ENCODE results near the gene KLHDC8B.
"Not testable (repeated sequence)": the region's sequence is repeated elsewhere in the genome, so short reads cannot be mapped to it uniquely, and the experiment has no call there.

KLHDC8B gene

GRCh38 chr3:49198611-49199230 is 27.3 kb downstream of the KLHDC8B start:
- H3K9ac ChIP-seq (ENCODE audit: low read length), result no peak overlapping the region
- H3K36me3 ChIP-seq (ENCODE audit: control insufficient read depth, low read depth, low read length), result no peaks in the 10 kb centered on the region
- H3K9me3 ChIP-seq (ENCODE audit: control insufficient read depth, low read depth, low read length), result no peaks in the 10 kb centered on the region
- no peaks in the 10 kb centered on the region for H3K4me1 ChIP-seq (ENCODE audit: control insufficient read depth, low read depth, low read length)
- no peak overlapping the region for H3K27ac ChIP-seq (ENCODE audit: low read length)
- H3K27me3 ChIP-seq (ENCODE audit: control insufficient read depth, insufficient read depth, low read length), result no peaks in the 10 kb centered on the region
- no peak overlapping the region for H3K4me3 ChIP-seq (ENCODE audit: low read length)

DNA sequence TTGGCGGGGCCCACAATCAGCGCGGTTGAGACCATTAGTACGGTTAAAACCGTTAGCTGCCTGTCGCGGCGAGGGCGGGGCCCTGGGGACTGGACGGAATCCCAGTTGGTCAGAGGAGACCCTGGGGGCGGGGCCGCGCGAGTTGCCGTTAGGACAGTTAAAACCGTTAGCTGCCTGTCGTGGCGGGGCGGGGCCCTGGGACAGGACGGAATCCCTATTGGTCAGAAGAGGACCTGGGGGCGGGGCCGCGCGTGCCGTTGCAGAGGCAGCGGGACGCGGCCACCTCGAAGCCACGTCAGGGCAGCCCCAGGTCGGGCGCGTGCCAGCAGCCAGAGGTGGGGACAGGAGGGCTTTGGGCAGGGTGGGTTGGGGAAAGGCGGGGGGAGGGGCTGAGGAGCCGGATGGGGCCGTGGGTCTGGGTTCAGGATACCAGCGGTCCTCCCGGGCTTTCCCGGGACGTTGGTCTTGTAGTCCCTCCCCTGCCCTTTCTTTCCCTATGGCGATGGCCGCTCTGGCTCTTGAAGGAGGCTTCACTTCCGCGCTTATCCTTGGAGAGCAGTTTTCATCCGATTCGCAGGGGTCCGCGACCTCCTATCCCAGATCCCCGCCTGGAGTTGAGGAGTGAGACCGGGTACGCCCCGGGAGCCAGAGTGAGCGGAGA is 28.0 kb downstream of the KLHDC8B start:
- no peak overlapping the region for H3K27ac ChIP-seq (ENCODE audit: low read length)
- H3K4me1 ChIP-seq (ENCODE audit: control insufficient read depth, low read depth, low read length), result no peaks in the 10 kb centered on the region
- no peak overlapping the region for H3K4me3 ChIP-seq (ENCODE audit: low read length)
- H3K27me3 ChIP-seq (ENCODE audit: control insufficient read depth, insufficient read depth, low read length), result no peaks in the 10 kb centered on the region
- H3K36me3 ChIP-seq (ENCODE audit: control insufficient read depth, low read depth, low read length), result no peaks in the 10 kb centered on the region
- H3K9ac ChIP-seq (ENCODE audit: low read length), result no peak overlapping the region
- no peaks in the 10 kb centered on the region for H3K9me3 ChIP-seq (ENCODE audit: control insufficient read depth, low read depth, low read length)

- Histone ChIP-seq H3K9me3 (ENCODE audit: control insufficient read depth, low read depth, low read length) (no peaks in the 10 kb centered on the region), H3K36me3 (ENCODE audit: control insufficient read depth, low read depth, low read length) (no peaks in the 10 kb centered on the region), H3K4me3 (ENCODE audit: low read length) (no peak overlapping the region), H3K4me1 (ENCODE audit: control insufficient read depth, low read depth, low read length) (no peaks in the 10 kb centered on the region), H3K27me3 (ENCODE audit: control insufficient read depth, insufficient read depth, low read length) (no peaks in the 10 kb centered on the region), H3K9ac (ENCODE audit: low read length) (no peak overlapping the region), H3K27ac (ENCODE audit: low read length) (no peak overlapping the region)
These were observed 28.5 kb downstream of the KLHDC8B start for GRCh38 chr3:49199900-49200281.

- Histone ChIP-seq H3K4me3 (ENCODE audit: low read length) (no peak overlapping the region), H3K36me3 (ENCODE audit: control insufficient read depth, low read depth, low read length) (no peaks in the 10 kb centered on the region), H3K27ac (ENCODE audit: low read length) (no peak overlapping the region), H3K4me1 (ENCODE audit: control insufficient read depth, low read depth, low read length) (no peaks in the 10 kb centered on the region), H3K27me3 (ENCODE audit: control insufficient read depth, insufficient read depth, low read length) (no peaks in the 10 kb centered on the region), H3K9me3 (ENCODE audit: control insufficient read depth, low read depth, low read length) (peaks cover 6% of the 10 kb centered on the region), H3K9ac (ENCODE audit: low read length) (no peak overlapping the region)
These were observed 42.1 kb downstream of the KLHDC8B start for GRCh38 chr3:49213541-49213943.

- Histone ChIP-seq H3K27ac (ENCODE audit: low read length) (no peak overlapping the region), H3K9me3 (ENCODE audit: control insufficient read depth, low read depth, low read length) (peaks cover 6% of the 10 kb centered on the region), H3K4me1 (ENCODE audit: control insufficient read depth, low read depth, low read length) (no peaks in the 10 kb centered on the region), H3K4me3 (ENCODE audit: low read length) (no peak overlapping the region), H3K27me3 (ENCODE audit: control insufficient read depth, insufficient read depth, low read length) (no peaks in the 10 kb centered on the region), H3K36me3 (ENCODE audit: control insufficient read depth, low read depth, low read length) (no peaks in the 10 kb centered on the region), H3K9ac (ENCODE audit: low read length) (no peak overlapping the region)
These were observed 42.6 kb downstream of the KLHDC8B start for GRCh38 chr3:49213998-49214397.

- not testable (repeated sequence) for H3K4me3 ChIP-seq (ENCODE audit: low read length); H3K36me3 ChIP-seq (ENCODE audit: control insufficient read depth, low read depth, low read length); H3K27ac ChIP-seq (ENCODE audit: low read length); H3K9me3 ChIP-seq (ENCODE audit: control insufficient read depth, low read depth, low read length); H3K9ac ChIP-seq (ENCODE audit: low read length); H3K27me3 ChIP-seq (ENCODE audit: control insufficient read depth, insufficient read depth, low read length); H3K4me1 ChIP-seq (ENCODE audit: control insufficient read depth, low read depth, low read length)
These were observed 45.3 kb downstream of the KLHDC8B start for GRCh38 chr3:49216687-49217086.

- not testable (repeated sequence) for H3K27ac ChIP-seq (ENCODE audit: low read length); H3K4me3 ChIP-seq (ENCODE audit: low read length); H3K4me1 ChIP-seq (ENCODE audit: control insufficient read depth, low read depth, low read length); H3K9me3 ChIP-seq (ENCODE audit: control insufficient read depth, low read depth, low read length); H3K9ac ChIP-seq (ENCODE audit: low read length); H3K36me3 ChIP-seq (ENCODE audit: control insufficient read depth, low read depth, low read length); H3K27me3 ChIP-seq (ENCODE audit: control insufficient read depth, insufficient read depth, low read length)
These were observed 45.7 kb downstream of the KLHDC8B start for GRCh38 chr3:49217108-49217507.

GRCh38 chr3:49217688-49218470 is 46.5 kb downstream of the KLHDC8B start:
- Histone ChIP-seq H3K4me1 (ENCODE audit: control insufficient read depth, low read depth, low read length) (no peaks in the 10 kb centered on the region), H3K36me3 (ENCODE audit: control insufficient read depth, low read depth, low read length) (no peaks in the 10 kb centered on the region), H3K9ac (ENCODE audit: low read length) (no peak overlapping the region), H3K9me3 (ENCODE audit: control insufficient read depth, low read depth, low read length) (peaks cover 6% of the 10 kb centered on the region), H3K27ac (ENCODE audit: low read length) (no peak overlapping the region), H3K4me3 (ENCODE audit: low read length) (no peak overlapping the region), H3K27me3 (ENCODE audit: control insufficient read depth, insufficient read depth, low read length) (no peaks in the 10 kb centered on the region)

DNA sequence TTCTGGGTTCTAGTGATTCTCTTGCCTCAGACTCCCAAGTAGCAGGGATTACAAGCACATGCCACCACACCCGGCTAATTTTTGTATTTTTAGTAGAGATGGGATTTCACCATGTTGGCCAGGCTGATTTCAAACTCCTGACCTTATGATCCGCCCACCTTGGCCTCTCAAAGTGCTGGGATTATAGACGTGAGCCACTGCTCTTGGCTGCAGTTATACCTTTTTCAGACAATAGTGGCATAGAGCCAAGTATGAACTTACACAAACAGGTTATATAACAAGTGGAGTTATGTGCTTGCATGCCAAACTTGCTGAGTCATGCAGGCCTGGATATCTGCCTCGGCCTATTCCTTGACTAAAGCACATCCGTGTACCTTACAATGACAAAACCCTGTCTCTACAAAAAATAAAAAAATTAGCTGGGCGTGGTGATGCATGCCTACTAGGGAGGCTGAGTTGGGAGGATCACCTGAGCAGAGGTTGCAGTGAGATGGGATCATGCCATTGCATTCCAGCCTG is 47.1 kb downstream of the KLHDC8B start:
- not testable (repeated sequence) for H3K4me3 ChIP-seq (ENCODE audit: low read length); H3K27me3 ChIP-seq (ENCODE audit: control insufficient read depth, insufficient read depth, low read length); H3K9me3 ChIP-seq (ENCODE audit: control insufficient read depth, low read depth, low read length); H3K36me3 ChIP-seq (ENCODE audit: control insufficient read depth, low read depth, low read length); H3K27ac ChIP-seq (ENCODE audit: low read length); H3K9ac ChIP-seq (ENCODE audit: low read length); H3K4me1 ChIP-seq (ENCODE audit: control insufficient read depth, low read depth, low read length)

- H3K36me3 ChIP-seq (ENCODE audit: control insufficient read depth, low read depth, low read length), result no peaks in the 10 kb centered on the region
- no peaks in the 10 kb centered on the region for H3K4me1 ChIP-seq (ENCODE audit: control insufficient read depth, low read depth, low read length)
- H3K9me3 ChIP-seq (ENCODE audit: control insufficient read depth, low read depth, low read length), result peaks cover 2% of the 10 kb centered on the region
- no peaks in the 10 kb centered on the region for H3K27me3 ChIP-seq (ENCODE audit: control insufficient read depth, insufficient read depth, low read length)
- H3K4me3 ChIP-seq (ENCODE audit: low read length), result no peak overlapping the region
- no peak overlapping the region for H3K9ac ChIP-seq (ENCODE audit: low read length)
- H3K27ac ChIP-seq (ENCODE audit: low read length), result no peak overlapping the region
These were observed 47.7 kb downstream of the KLHDC8B start for GRCh38 chr3:49219132-49219531.

- not testable (repeated sequence) for H3K27me3 ChIP-seq (ENCODE audit: control insufficient read depth, insufficient read depth, low read length); H3K4me1 ChIP-seq (ENCODE audit: control insufficient read depth, low read depth, low read length); H3K27ac ChIP-seq (ENCODE audit: low read length); H3K9me3 ChIP-seq (ENCODE audit: control insufficient read depth, low read depth, low read length); H3K36me3 ChIP-seq (ENCODE audit: control insufficient read depth, low read depth, low read length); H3K4me3 ChIP-seq (ENCODE audit: low read length); H3K9ac ChIP-seq (ENCODE audit: low read length)
These were observed 49.7 kb downstream of the KLHDC8B start for GRCh38 chr3:49220985-49221563.
